Mucosa of stomach (tissue), 1 donor: ENCODE measurements around the gene AVEN.
"Not testable (repeated sequence)": the region's sequence is repeated elsewhere in the genome, so short reads cannot be mapped to it uniquely, and the experiment has no call there.

ENCODE experiments used
- H3K27me3 ChIP-seq: one replicate; pipeline ENCODE4 v1.7.0; 2013; ENCODE audit warnings: mild to moderate bottlenecking, low read length; ENCODE audit not compliant: control insufficient read depth, insufficient read depth
- H3K36me3 ChIP-seq: one replicate; pipeline ENCODE4 v1.7.0; 2013; ENCODE audit warnings: low read length; ENCODE audit not compliant: control insufficient read depth, insufficient read depth
- H3K4me1 ChIP-seq: one replicate; pipeline ENCODE4 v1.7.0; 2013; ENCODE audit warnings: mild to moderate bottlenecking, low read length; ENCODE audit not compliant: control insufficient read depth, insufficient read depth
- H3K4me3 ChIP-seq: one replicate; pipeline ENCODE4 v1.7.0; 2013; ENCODE audit warnings: low read length
- H3K9ac ChIP-seq: one replicate; pipeline ENCODE4 v1.7.0; 2013; ENCODE audit warnings: mild to moderate bottlenecking, low read length, moderate library complexity
- H3K9me3 ChIP-seq: one replicate; pipeline ENCODE4 v1.7.0; 2013; ENCODE audit warnings: mild to moderate bottlenecking, low read length, moderate library complexity; ENCODE audit not compliant: control insufficient read depth
- donor health status: Pancreatic carcinoma.

The AVEN gene

DNA sequence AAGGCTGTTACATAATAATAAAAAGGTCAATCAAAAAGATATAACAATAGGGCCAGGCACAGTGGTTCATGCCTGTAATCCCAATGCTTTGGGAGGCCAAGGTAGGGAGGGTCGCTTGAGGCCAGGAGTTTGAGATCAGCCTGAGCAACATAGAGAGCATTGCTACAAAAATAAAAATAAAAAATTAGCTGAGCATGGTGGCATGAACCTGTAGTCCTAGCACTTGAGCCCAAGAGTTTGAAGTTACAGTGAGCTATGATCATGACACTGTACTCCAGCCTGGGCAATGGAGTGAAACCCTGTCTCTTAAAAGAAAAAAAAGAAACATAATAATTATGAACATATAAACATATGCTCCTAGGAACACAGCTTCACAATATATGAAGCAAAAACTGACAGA is 29.3 kb downstream of the AVEN start:
- no peaks in the 10 kb centered on the region for H3K9me3 ChIP-seq
- H3K4me1 ChIP-seq: no peaks in the 10 kb centered on the region
- H3K36me3 ChIP-seq: no peaks in the 10 kb centered on the region
- no peak overlapping the region for H3K9ac ChIP-seq
- H3K4me3 ChIP-seq: no peak overlapping the region
- no peaks in the 10 kb centered on the region for H3K27me3 ChIP-seq

DNA sequence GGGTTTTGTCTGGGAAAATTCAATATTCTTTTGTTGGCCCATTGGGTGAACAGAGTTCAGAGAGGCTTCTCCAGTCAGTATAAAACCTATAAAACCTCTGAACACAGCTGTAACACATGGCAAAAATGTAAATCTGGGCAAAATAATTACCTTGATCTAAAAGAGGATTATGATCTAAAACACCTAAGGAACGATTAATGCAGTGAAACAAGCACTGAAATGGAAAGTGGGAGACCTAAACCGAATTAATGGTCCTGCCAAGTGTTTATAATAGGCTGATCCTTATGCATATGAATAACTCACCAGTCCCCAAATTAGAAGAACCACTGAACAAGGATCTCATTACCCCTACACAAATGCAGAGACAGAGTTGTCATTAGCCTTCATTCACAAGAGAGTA is 32.6 kb downstream of the AVEN start:
- H3K27me3 ChIP-seq: no peaks in the 10 kb centered on the region
- H3K4me1 ChIP-seq: no peaks in the 10 kb centered on the region
- H3K36me3 ChIP-seq: no peaks in the 10 kb centered on the region
- H3K4me3 ChIP-seq: no peak overlapping the region
- no peak overlapping the region for H3K9ac ChIP-seq
- H3K9me3 ChIP-seq: no peaks in the 10 kb centered on the region

DNA sequence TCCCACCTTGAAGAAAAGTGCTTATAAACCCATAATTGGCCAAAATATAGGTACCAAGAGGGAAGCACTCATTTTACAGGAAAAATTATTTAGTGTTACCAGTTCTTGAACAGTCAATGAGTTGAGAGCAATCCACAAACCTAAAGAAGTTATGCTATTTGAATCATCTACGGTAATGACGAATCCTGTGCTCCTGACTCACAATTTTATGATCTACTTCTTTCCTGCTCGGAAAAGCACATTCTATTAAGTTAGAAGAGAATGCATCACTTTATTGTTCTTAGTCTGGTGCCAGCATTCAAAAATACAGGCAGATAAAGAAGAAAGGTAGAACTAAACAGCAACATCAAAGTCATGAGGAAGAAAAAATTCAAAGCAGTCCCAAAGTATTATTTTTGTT is 37.5 kb downstream of the AVEN start:
- no peak overlapping the region for H3K9ac ChIP-seq
- no peak overlapping the region for H3K4me3 ChIP-seq
- no peaks in the 10 kb centered on the region for H3K9me3 ChIP-seq
- no peaks in the 10 kb centered on the region for H3K4me1 ChIP-seq
- H3K27me3 ChIP-seq: no peaks in the 10 kb centered on the region
- no peaks in the 10 kb centered on the region for H3K36me3 ChIP-seq

GRCh38 chr15:33995666-33996065 is 43.3 kb downstream of the AVEN start:
- H3K27me3 ChIP-seq, H3K36me3 ChIP-seq, H3K4me1 ChIP-seq, H3K9ac ChIP-seq, H3K9me3 ChIP-seq, H3K4me3 ChIP-seq: not testable (repeated sequence)

GRCh38 chr15:33994005-33994615 is 44.9 kb downstream of the AVEN start:
- Histone ChIP-seq H3K9ac (no peak overlapping the region), H3K27me3 (no peaks in the 10 kb centered on the region), H3K4me1 (no peaks in the 10 kb centered on the region), H3K4me3 (no peak overlapping the region), H3K36me3 (no peaks in the 10 kb centered on the region), H3K9me3 (no peaks in the 10 kb centered on the region)

- H3K4me3 ChIP-seq: no peak overlapping the region
- H3K27me3 ChIP-seq: no peaks in the 10 kb centered on the region
- no peak overlapping the region for H3K9ac ChIP-seq
- H3K36me3 ChIP-seq: no peaks in the 10 kb centered on the region
- no peaks in the 10 kb centered on the region for H3K4me1 ChIP-seq
- H3K9me3 ChIP-seq: no peaks in the 10 kb centered on the region
Observed at GRCh38 chr15:33988384-33988783, 50.6 kb downstream of the AVEN start.

DNA sequence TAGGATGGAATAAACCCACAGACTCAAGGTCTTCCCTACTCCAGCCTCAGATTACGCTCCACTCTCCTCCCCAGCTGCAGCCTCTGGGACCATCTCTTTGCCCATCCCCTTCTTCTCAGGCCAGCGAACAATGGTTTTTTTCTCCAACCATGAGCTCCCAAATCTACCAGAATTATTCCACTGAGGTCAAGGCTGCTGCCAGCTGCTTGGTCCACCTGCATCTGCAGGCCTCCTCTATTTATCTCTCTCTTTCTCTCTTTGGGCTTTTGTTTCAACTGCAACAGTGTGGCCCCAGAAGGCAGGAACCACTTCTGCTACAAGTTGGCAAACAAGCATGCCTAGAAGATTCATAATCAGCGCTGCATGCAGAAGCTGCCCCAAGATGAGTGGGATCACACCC is 51.6 kb downstream of the AVEN start:
- H3K4me3 ChIP-seq: no peak overlapping the region
- no peaks in the 10 kb centered on the region for H3K36me3 ChIP-seq
- no peaks in the 10 kb centered on the region for H3K4me1 ChIP-seq
- H3K27me3 ChIP-seq: no peaks in the 10 kb centered on the region
- no peaks in the 10 kb centered on the region for H3K9me3 ChIP-seq
- no peak overlapping the region for H3K9ac ChIP-seq

GRCh38 chr15:33985751-33986150 is 53.3 kb downstream of the AVEN start:
- Histone ChIP-seq H3K9ac (no peak overlapping the region), H3K4me3 (no peak overlapping the region), H3K9me3 (no peaks in the 10 kb centered on the region), H3K36me3 (no peaks in the 10 kb centered on the region), H3K4me1 (no peaks in the 10 kb centered on the region), H3K27me3 (no peaks in the 10 kb centered on the region)

GRCh38 chr15:33985287-33985686 is 53.7 kb downstream of the AVEN start:
- H3K27me3 ChIP-seq: no peaks in the 10 kb centered on the region
- no peak overlapping the region for H3K4me3 ChIP-seq
- no peaks in the 10 kb centered on the region for H3K36me3 ChIP-seq
- no peaks in the 10 kb centered on the region for H3K4me1 ChIP-seq
- H3K9ac ChIP-seq: no peak overlapping the region
- no peaks in the 10 kb centered on the region for H3K9me3 ChIP-seq

GRCh38 chr15:33982516-33982915 is 56.5 kb downstream of the AVEN start:
- no peaks in the 10 kb centered on the region for H3K36me3 ChIP-seq
- H3K27me3 ChIP-seq: no peaks in the 10 kb centered on the region
- H3K9me3 ChIP-seq: no peaks in the 10 kb centered on the region
- H3K9ac ChIP-seq: no peak overlapping the region
- no peak overlapping the region for H3K4me3 ChIP-seq
- H3K4me1 ChIP-seq: no peaks in the 10 kb centered on the region

DNA sequence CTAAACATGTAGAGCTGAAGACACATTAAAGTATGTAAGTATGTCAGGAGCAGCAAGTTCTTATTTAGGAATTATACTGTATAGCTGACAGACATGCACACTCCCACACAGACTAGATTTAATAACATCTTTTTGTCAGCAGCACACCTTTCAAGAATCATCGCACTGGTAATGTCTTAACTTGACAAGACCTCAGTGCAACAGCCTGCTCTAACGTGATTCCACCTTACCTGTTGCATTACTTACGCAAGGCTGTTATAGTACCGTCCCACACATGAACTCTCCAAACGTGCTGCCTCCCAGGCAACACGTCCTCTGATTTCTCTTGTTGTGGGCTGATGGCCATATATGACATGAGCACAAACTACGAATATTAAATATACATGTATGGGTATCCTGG is 58.8 kb downstream of the AVEN start:
- Histone ChIP-seq H3K4me1 (no peaks in the 10 kb centered on the region), H3K9me3 (no peaks in the 10 kb centered on the region), H3K36me3 (no peaks in the 10 kb centered on the region), H3K27me3 (no peaks in the 10 kb centered on the region), H3K9ac (no peak overlapping the region), H3K4me3 (no peak overlapping the region)

DNA sequence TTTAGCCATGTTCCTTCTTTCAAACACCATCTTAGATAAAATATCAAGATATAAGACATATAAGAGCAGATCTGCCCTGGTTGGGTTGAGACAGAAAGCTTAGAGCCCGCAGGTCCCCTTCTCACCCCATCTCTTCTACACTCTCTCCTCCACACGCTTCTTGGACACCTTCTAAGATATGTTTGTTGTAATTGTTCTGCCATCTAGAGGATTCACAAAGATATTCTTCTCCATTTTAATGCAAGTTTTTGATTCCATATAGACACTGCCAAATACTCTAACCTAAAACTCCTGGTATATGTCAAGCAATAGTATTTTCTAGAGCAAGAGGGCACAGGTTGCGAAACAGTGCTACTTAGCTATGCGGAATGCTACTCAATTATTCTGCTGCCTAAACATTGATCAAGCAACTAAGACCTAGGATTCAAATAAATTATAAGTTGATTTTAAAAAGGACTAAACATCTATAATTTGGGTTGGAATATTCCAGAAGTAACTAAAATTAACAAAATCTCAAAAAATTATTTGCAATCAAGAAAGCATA is 63.9 kb downstream of the AVEN start:
- H3K9me3 ChIP-seq: no peaks in the 10 kb centered on the region
- H3K4me3 ChIP-seq: no peak overlapping the region

GRCh38 chr15:33971811-33972210 is 67.2 kb downstream of the AVEN start:
- no peaks in the 10 kb centered on the region for H3K4me1 ChIP-seq
- H3K36me3 ChIP-seq: no peaks in the 10 kb centered on the region
- H3K9ac ChIP-seq: no peak overlapping the region
- H3K27me3 ChIP-seq: no peaks in the 10 kb centered on the region
- no peak overlapping the region for H3K4me3 ChIP-seq
- H3K9me3 ChIP-seq: no peaks in the 10 kb centered on the region

More for the DNA sequence above, 63.9 kb downstream of the AVEN start:
- H3K36me3 ChIP-seq: no peaks in the 10 kb centered on the region
- no peaks in the 10 kb centered on the region for H3K4me1 ChIP-seq
- H3K9ac ChIP-seq: no peak overlapping the region
- no peaks in the 10 kb centered on the region for H3K27me3 ChIP-seq
